Measurements from ENCODE around the gene PITPNC1. TPM values are rescaled to one million over a fixed set of nuclear protein-coding genes. Genes with fewer than 3 reads are reported as not detected.
A peak's percentile ranks its signal among the peaks of the same experiment; 100 is the strongest.
"Not testable (repeated sequence)": the region's sequence is repeated elsewhere in the genome, so short reads cannot be mapped to it uniquely, and the experiment has no call there.

PITPNC1 gene
- total and polyA plus RNA-seq, 4 experiments from 2014 or later = 68.4 to 124 (median 89.9) TPM

DNA sequence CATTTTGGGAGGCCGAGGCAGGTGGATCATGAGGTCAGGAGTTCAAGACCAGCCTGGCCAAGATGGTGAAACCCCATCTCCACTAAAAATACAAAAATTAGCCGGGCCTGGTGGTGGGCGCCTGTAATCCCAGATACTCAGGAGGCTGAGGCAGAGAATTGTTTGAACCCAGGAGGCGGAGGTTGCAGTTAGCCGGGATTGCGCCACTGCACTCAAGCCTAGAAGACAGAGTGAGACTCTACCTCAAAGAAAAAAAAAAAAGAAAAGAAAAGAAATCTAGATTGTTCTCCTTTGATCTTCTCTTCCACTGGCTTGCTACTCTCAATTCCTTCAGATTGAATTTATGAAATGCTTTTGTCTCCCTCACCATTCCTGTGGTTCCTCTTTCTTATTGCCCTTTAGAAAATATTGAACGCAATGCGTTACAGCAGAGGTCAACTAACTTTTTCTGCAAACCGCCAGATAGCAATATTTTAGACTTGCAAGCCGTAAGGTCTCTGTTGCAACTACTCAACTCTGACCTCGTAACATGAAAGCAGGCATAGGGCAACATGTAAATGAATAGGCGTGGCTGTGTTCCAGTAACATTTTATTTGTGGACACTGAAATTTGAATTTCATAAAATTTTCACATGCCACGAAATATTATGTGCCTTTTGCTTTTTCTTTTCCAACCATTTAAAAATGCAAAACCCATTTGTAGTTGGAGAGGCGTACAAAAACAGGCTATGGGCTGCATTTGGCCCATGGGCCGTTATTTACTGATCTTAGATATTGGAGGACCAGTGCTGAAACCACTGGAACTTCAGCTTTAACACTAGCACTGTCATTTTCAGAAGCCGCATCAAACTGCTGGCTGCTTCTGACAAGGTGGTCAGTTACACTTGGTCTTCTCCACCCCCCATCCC lies 24.8 kb downstream of the PITPNC1 start:
- Histone ChIP-seq H3K36me3 (ENCODE audit: insufficient read depth, low read length) (no peaks in the 10 kb centered on the region), H3K27me3 (ENCODE audit: insufficient read depth, low read length) (no peaks in the 10 kb centered on the region), H3K9me3 (ENCODE audit: control insufficient read depth in 1 of 2, low read length in 2 of 2) (no peaks in the 10 kb centered on the region), H3K27ac (ENCODE audit: low read depth, low read length) (no peak overlapping the region), H3K4me1 (ENCODE audit: insufficient read depth, low read length) (peaks cover 65% of the 10 kb centered on the region), H3K4me3 (ENCODE audit: low read length in 2 of 2) (no peak overlapping the region)
- intact Hi-C loops (cut with micrococcal nuclease) = no loop called here
- peaks cover 18 to 26% of the 10 kb centered on the region in 2 donors for H3K36me3 Mint-ChIP-seq
- peak overlapping the region in 5 of 7 donors; percentile 29 to 94 (median 84) for H3K27ac Mint-ChIP-seq
- H3K4me1 Mint-ChIP-seq = peaks cover 44 to 86% (median 58%) of the 10 kb centered on the region in 4 donors
- DNase-seq = no peak
- peak overlapping the region in 6 of 8 donors; percentile 33 to 57 (median 46) for H3K4me3 Mint-ChIP-seq
- ChIA-PET CTCF (ENCODE audit: partially characterized antibody) (no interaction called here), POLR2A (ENCODE audit: partially characterized antibody) (interaction anchor here (1.4 kb wide), 1 partner anchor 39 kb away, joined by 6 read pairs; no protein-coding TSS in a partner anchor)
- H3K27me3 Mint-ChIP-seq = no peaks in the 10 kb centered on the region
- no peaks in the 10 kb centered on the region for H3K9me3 Mint-ChIP-seq

DNA sequence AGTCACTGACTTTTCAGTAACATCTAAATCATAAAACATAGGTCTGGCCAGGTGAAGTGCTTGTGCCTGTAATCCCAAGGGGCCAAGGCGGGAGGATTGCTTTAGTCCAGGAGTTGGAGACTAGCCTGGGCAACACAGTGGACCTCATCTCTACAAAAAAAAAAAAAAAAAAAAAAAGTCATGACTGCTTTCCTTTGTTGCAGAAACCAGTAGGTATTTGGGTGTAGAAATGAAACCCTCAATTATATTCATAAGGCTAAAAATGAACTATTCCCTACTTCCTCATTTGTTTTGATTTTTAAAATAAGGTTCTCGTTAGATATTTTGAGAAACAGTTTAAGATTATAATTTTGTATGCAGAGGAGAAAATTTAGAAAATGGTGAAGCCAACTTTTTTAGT lies 26.0 kb downstream of the PITPNC1 start:
- CTCF ChIA-PET (ENCODE audit: partially characterized antibody) = no interaction called here
- Mint-ChIP-seq H3K27ac (peak overlapping the region in 5 of 7 donors; percentile 57 to 88 (median 85)), H3K4me3 (peak overlapping the region in 5 of 8 donors; percentile 18 to 69 (median 36)), H3K9me3 (no peaks in the 10 kb centered on the region), H3K27me3 (no peaks in the 10 kb centered on the region), H3K36me3 (peaks cover 18 to 28% of the 10 kb centered on the region in 2 donors), H3K4me1 (peaks cover 46 to 82% (median 60%) of the 10 kb centered on the region in 4 donors)
- no peak overlapping the region for H3K4me3 ChIP-seq (ENCODE audit: low read length in 2 of 2)
- DNase-seq = no peak
- POLR2A ChIA-PET (ENCODE audit: partially characterized antibody) = interaction anchor here (0.8 kb wide), 1 partner anchor 38 kb away, joined by 3 read pairs; no protein-coding TSS in a partner anchor
- intact Hi-C loops (cut with micrococcal nuclease) = no loop called here
- H3K27me3 ChIP-seq (ENCODE audit: insufficient read depth, low read length) = no peaks in the 10 kb centered on the region
- H3K4me1 ChIP-seq (ENCODE audit: insufficient read depth, low read length) = peaks cover 58% of the 10 kb centered on the region
- no peaks in the 10 kb centered on the region for H3K9me3 ChIP-seq (ENCODE audit: control insufficient read depth in 1 of 2, low read length in 2 of 2)
- no peaks in the 10 kb centered on the region for H3K36me3 ChIP-seq (ENCODE audit: insufficient read depth, low read length)
- no peak overlapping the region for H3K27ac ChIP-seq (ENCODE audit: low read depth, low read length)

DNA sequence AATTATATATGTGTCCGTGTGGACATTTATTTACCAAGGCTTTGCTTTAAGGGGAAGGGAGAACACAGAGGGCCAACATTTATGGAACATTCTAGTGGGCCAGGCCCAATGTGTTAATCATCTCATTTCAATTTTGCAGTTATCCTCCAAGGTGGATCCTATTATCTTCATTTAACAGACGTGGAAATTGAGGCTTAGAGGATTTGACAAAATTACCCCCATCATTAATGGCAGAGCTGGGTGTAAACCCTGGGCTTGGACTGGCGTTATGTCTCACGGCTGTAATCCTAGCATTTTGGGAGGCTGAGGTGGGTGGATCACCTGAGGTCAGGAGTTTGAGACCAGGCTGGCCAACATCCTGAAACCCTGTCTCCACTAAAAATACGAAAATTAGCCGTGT lies 26.4 kb downstream of the PITPNC1 start:
- no peak overlapping the region for H3K27ac ChIP-seq (ENCODE audit: low read depth, low read length)
- Mint-ChIP-seq H3K4me3 (peak overlapping the region in 1 of 8 donors; percentile 31), H3K9me3 (no peaks in the 10 kb centered on the region), H3K36me3 (peaks cover 14 to 24% of the 10 kb centered on the region in 2 donors), H3K4me1 (peaks cover 42 to 80% (median 57%) of the 10 kb centered on the region in 4 donors), H3K27ac (peak overlapping the region in 4 of 7 donors; percentile 17 to 88 (median 58)), H3K27me3 (no peaks in the 10 kb centered on the region)
- ChIA-PET CTCF (ENCODE audit: partially characterized antibody) (interaction anchor here (3.0 kb wide), 1 partner anchor 72 kb away, joined by 9 read pairs; no protein-coding TSS in a partner anchor), POLR2A (ENCODE audit: partially characterized antibody) (interaction anchor here (0.8 to 1.5 kb wide), 2 partner anchors 37 kb away, joined by 3 to 7 read pairs; no protein-coding TSS in a partner anchor)
- intact Hi-C loops (cut with micrococcal nuclease) = no loop called here
- no peaks in the 10 kb centered on the region for H3K9me3 ChIP-seq (ENCODE audit: control insufficient read depth in 1 of 2, low read length in 2 of 2)
- DNase-seq = no peak
- no peak overlapping the region for H3K4me3 ChIP-seq (ENCODE audit: low read length in 2 of 2)
- H3K36me3 ChIP-seq (ENCODE audit: insufficient read depth, low read length) = no peaks in the 10 kb centered on the region
- H3K27me3 ChIP-seq (ENCODE audit: insufficient read depth, low read length) = no peaks in the 10 kb centered on the region
- peaks cover 55% of the 10 kb centered on the region for H3K4me1 ChIP-seq (ENCODE audit: insufficient read depth, low read length)

DNA sequence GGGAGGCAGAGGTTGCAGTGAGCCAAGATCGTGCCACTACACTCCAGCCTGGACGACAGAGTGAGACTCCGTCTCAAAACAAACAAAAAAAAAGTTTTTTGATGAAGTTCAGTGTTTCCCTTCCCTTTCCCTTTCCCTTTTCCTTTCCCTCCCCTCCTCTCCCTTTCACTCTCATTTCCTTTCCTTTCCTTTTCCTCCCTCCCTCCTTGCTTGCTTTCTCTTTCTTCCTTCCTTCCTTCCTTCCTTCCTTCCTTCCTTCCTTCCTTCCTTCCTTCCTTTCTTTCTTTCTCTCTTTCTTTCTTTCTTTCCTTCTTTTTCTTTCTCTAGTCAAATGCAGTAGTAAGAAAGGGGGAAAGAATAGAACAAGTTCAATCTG lies 31.4 kb downstream of the PITPNC1 start:
- H3K4me3 Mint-ChIP-seq = peak overlapping the region in 1 of 8 donors; percentile 33
- H3K4me3 ChIP-seq (ENCODE audit: low read length in 2 of 2); H3K27ac ChIP-seq (ENCODE audit: low read depth, low read length); POLR2A ChIA-PET (ENCODE audit: partially characterized antibody); intact Hi-C loops (cut with micrococcal nuclease); DNase-seq; H3K9me3 Mint-ChIP-seq; H3K27me3 ChIP-seq (ENCODE audit: insufficient read depth, low read length); H3K9me3 ChIP-seq (ENCODE audit: control insufficient read depth in 1 of 2, low read length in 2 of 2); H3K27me3 Mint-ChIP-seq; H3K36me3 ChIP-seq (ENCODE audit: insufficient read depth, low read length): not testable (repeated sequence)
- CTCF ChIA-PET (ENCODE audit: partially characterized antibody) = interaction anchor here (0.9 to 1.1 kb wide), 3 partner anchors 29 to 67 kb away, joined by 3 to 4 read pairs (median 3); no protein-coding TSS in a partner anchor
- peak overlapping the region in 5 of 7 donors; percentile 22 to 83 (median 50) for H3K27ac Mint-ChIP-seq
- H3K36me3 Mint-ChIP-seq = peaks cover 11 to 20% of the 10 kb centered on the region in 2 donors
- peaks cover 32% of the 10 kb centered on the region for H3K4me1 ChIP-seq (ENCODE audit: insufficient read depth, low read length)
- peaks cover 41 to 73% (median 53%) of the 10 kb centered on the region in 4 donors for H3K4me1 Mint-ChIP-seq

DNA sequence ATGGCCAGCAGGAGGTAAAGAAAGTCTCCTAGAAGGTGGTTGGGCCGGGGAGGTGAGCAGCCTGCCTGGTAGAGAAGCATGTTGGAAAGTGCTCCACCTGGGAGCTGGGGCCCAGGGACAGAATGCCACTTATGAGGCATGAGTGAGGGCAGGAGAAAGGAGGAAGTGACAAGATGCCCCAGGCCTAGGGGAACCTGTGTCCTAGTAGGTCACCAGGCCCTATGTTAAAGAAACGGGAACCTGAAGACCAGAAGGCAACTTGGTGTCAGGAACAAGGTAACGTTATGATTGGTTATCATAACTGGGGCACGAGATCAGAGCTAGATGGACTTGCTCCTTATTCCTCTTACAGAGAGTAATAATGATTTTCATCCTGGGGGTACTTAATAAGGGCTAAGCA lies 34.3 kb downstream of the PITPNC1 start:
- Mint-ChIP-seq H3K36me3 (peaks cover 6 to 26% of the 10 kb centered on the region in 2 donors), H3K27ac (peak overlapping the region; percentile 28 to 85 (median 68)), H3K4me1 (peaks cover 35 to 72% (median 56%) of the 10 kb centered on the region in 4 donors), H3K9me3 (peaks cover 0 to 3% (median 0%) of the 10 kb centered on the region in 8 donors), H3K4me3 (peak overlapping the region in 3 of 8 donors; percentile 10 to 13 (median 11)), H3K27me3 (no peaks in the 10 kb centered on the region)
- no peaks in the 10 kb centered on the region for H3K36me3 ChIP-seq (ENCODE audit: insufficient read depth, low read length)
- no peaks in the 10 kb centered on the region for H3K9me3 ChIP-seq (ENCODE audit: control insufficient read depth in 1 of 2, low read length in 2 of 2)
- H3K4me1 ChIP-seq (ENCODE audit: insufficient read depth, low read length) = peaks cover 18% of the 10 kb centered on the region
- H3K4me3 ChIP-seq (ENCODE audit: low read length in 2 of 2) = no peak overlapping the region
- DNase-seq = no peak
- no peaks in the 10 kb centered on the region for H3K27me3 ChIP-seq (ENCODE audit: insufficient read depth, low read length)
- POLR2A ChIA-PET (ENCODE audit: partially characterized antibody) = interaction anchor here (1.0 to 2.0 kb wide), 6 partner anchors 9 to 66 kb away, joined by 3 to 5 read pairs (median 4); no protein-coding TSS in a partner anchor
- CTCF ChIA-PET (ENCODE audit: partially characterized antibody) = no interaction called here
- intact Hi-C loops (cut with micrococcal nuclease) = no loop called here
- no peak overlapping the region for H3K27ac ChIP-seq (ENCODE audit: low read depth, low read length)

DNA sequence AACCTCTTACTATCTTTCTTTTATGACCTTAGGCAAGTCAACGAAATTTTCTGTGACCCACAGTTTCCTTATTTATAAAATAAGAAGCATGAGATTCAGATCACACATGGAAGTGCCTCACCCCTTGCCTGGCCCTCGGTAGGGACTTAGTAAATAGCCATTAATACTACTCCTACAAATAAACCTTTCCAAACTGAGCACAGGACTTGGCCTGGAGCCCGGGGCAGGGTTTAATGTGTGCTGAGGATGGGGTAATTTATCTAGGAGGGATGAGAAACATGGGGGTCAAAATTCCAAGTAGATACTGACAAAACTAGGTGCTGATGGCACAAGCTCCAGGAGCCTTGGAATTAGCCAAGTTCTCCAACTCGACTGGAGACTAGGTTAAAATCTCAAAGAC lies 35.0 kb downstream of the PITPNC1 start:
- Histone ChIP-seq H3K27me3 (ENCODE audit: insufficient read depth, low read length) (no peaks in the 10 kb centered on the region), H3K4me3 (ENCODE audit: low read length in 2 of 2) (no peak overlapping the region), H3K36me3 (ENCODE audit: insufficient read depth, low read length) (no peaks in the 10 kb centered on the region), H3K9me3 (ENCODE audit: control insufficient read depth in 1 of 2, low read length in 2 of 2) (no peaks in the 10 kb centered on the region), H3K27ac (ENCODE audit: low read depth, low read length) (no peak overlapping the region), H3K4me1 (ENCODE audit: insufficient read depth, low read length) (peaks cover 18% of the 10 kb centered on the region)
- intact Hi-C loops (cut with micrococcal nuclease) = no loop called here
- Mint-ChIP-seq H3K27ac (peak overlapping the region in 4 of 7 donors; percentile 32 to 73 (median 56)), H3K9me3 (peaks cover 0 to 3% (median 0%) of the 10 kb centered on the region in 8 donors), H3K36me3 (peaks cover 3 to 24% of the 10 kb centered on the region in 2 donors), H3K4me3 (no peak overlapping the region), H3K27me3 (no peaks in the 10 kb centered on the region), H3K4me1 (peaks cover 34 to 72% (median 53%) of the 10 kb centered on the region in 4 donors)
- ChIA-PET POLR2A (ENCODE audit: partially characterized antibody) (interaction anchor here (0.9 to 2.0 kb wide), 7 partner anchors 9 to 305 kb away, joined by 3 to 5 read pairs (median 3); no protein-coding TSS in a partner anchor), CTCF (ENCODE audit: partially characterized antibody) (interaction anchor here (0.9 kb wide), 1 partner anchor 13 kb away, joined by 5 read pairs; no protein-coding TSS in a partner anchor)
- no peak for DNase-seq

DNA sequence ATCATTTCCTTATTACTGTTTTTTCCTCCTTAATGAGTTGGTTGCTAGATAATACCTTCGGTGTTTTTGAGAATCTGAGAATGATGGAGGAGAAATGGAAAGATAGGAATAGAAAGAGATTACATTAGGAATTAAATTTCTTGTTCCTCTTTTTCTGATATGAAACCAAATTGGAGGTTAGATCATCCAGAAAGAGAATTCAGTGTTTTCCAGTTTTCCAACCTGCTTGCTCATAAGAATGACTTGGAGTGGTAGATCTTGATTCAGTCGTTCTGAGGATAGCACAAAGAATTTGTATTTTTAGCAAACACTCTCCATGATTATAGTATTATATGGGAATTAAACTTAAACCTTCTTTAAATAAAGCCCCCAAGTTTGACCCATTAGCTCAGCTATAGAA lies 35.9 kb downstream of the PITPNC1 start:
- Mint-ChIP-seq H3K27me3 (no peaks in the 10 kb centered on the region), H3K36me3 (peaks cover 3 to 21% of the 10 kb centered on the region in 2 donors), H3K4me1 (peaks cover 35 to 78% (median 52%) of the 10 kb centered on the region in 4 donors), H3K4me3 (no peak overlapping the region), H3K27ac (peak overlapping the region; percentile 6 to 82 (median 56)), H3K9me3 (peaks cover 0 to 3% (median 0%) of the 10 kb centered on the region in 8 donors)
- no peaks in the 10 kb centered on the region for H3K27me3 ChIP-seq (ENCODE audit: insufficient read depth, low read length)
- DNase-seq = no peak
- no peaks in the 10 kb centered on the region for H3K9me3 ChIP-seq (ENCODE audit: control insufficient read depth in 1 of 2, low read length in 2 of 2)
- intact Hi-C loops (cut with micrococcal nuclease) = no loop called here
- POLR2A ChIA-PET (ENCODE audit: partially characterized antibody) = no interaction called here
- no peak overlapping the region for H3K27ac ChIP-seq (ENCODE audit: low read depth, low read length)
- peaks cover 18% of the 10 kb centered on the region for H3K4me1 ChIP-seq (ENCODE audit: insufficient read depth, low read length)
- CTCF ChIA-PET (ENCODE audit: partially characterized antibody) = no interaction called here
- H3K4me3 ChIP-seq (ENCODE audit: low read length in 2 of 2) = no peak overlapping the region
- no peaks in the 10 kb centered on the region for H3K36me3 ChIP-seq (ENCODE audit: insufficient read depth, low read length)

Measured in CD4-positive, alpha-beta memory T cell (primary cell).